Measurements from ENCODE around the gene GP1BA.
A peak's percentile ranks its signal among the peaks of the same experiment; 100 is the strongest.

Gene GP1BA

GRCh38 chr17:4949321-4950074 lies 17.4 kb downstream of the GP1BA start (continued):
- TF ChIP-seq ZSCAN5A (tag by site-specific recombination; IDR thresholded peaks at IDR 0.05) (peak; percentile 78; the same call in 1 of the 2 replicates), PRDM6 (tag by site-specific recombination; IDR thresholded peaks at IDR 0.05) (no peak), PATZ1 (tag by site-specific recombination; IDR thresholded peaks at IDR 0.05) (peak; percentile 69), KLF10 (tag by site-specific recombination; IDR thresholded peaks at IDR 0.05) (peak; percentile 41; the same call in 1 of the 2 replicates), ZNF19 (tag by site-specific recombination; IDR thresholded peaks at IDR 0.05; ENCODE audit: low read depth) (no peak), ZBTB44 (tag by site-specific recombination; IDR thresholded peaks at IDR 0.05) (no peak), PRDM2 (tag by site-specific recombination; IDR thresholded peaks at IDR 0.05; ENCODE audit: borderline replicate concordance) (no peak), ZNF639 (tag by site-specific recombination; IDR thresholded peaks at IDR 0.05) (no peak), KLF8 (tag by site-specific recombination; IDR thresholded peaks at IDR 0.05) (0 out of 2 replicates have a peak, but pooled peaks have one; percentile 95), ZNF610 (tag by site-specific recombination; IDR thresholded peaks at IDR 0.05; ENCODE audit: borderline replicate concordance) (no peak), WT1 (tag by site-specific recombination; IDR thresholded peaks at IDR 0.05) (peak; percentile 28; the same call in 1 of the 2 replicates), ZNF629 (tag by site-specific recombination; IDR thresholded peaks at IDR 0.05) (0 out of 2 replicates have a peak, but pooled peaks have one; percentile 5), ZBTB1 (tag by site-specific recombination; IDR thresholded peaks at IDR 0.05) (no peak), ZNF660 (tag by site-specific recombination; IDR thresholded peaks at IDR 0.05) (no peak), ZNF837 (tag by site-specific recombination; IDR thresholded peaks at IDR 0.05) (no peak), ZNF488 (tag by site-specific recombination; IDR thresholded peaks at IDR 0.05) (no peak), ZNF596 (tag by site-specific recombination; IDR thresholded peaks at IDR 0.05) (0 out of 2 replicates have a peak, but pooled peaks have one; percentile 26), ZNF768 (tag by site-specific recombination; IDR thresholded peaks at IDR 0.05) (no peak), HOXD13 (CRISPR knock-in tag; IDR thresholded peaks at IDR 0.05; ENCODE audit: borderline replicate concordance) (no peak), ZNF549 (tag by site-specific recombination; IDR thresholded peaks at IDR 0.05) (no peak), ZNF792 (tag by site-specific recombination; IDR thresholded peaks at IDR 0.05) (peak; percentile 46; the same call in 1 of the 2 replicates)

Measured in HEK293 (cell line).